AG04450 (cell line): ENCODE measurements around the gene LSP1. TPM values are rescaled to one million over a fixed set of nuclear protein-coding genes. Genes with fewer than 3 reads are reported as not detected.

Experiments used
- CTCF ChIA-PET: fragments of 300-600, 350-600 bp; formaldehyde crosslinking; extraction: SDS; loops from one replicate; lab custom pipeline; 2022; ENCODE audit warnings: antibody characterized with exemption, inconsistent platforms; lab: Charles Lee
- POLR2A ChIA-PET: fragments of 350-600 bp; formaldehyde crosslinking; extraction: SDS; loops from one replicate; lab custom pipeline; 2021; ENCODE audit warnings: antibody characterized with exemption, inconsistent platforms; lab: Yijun Ruan, JAX
- DNase-seq: peaks from one replicate; pipeline ENCODE4 v3.0.0-alpha.2; 2011; ENCODE audit warnings: low read depth, low spot score
- H3K27ac ChIP-seq: one replicate; pipeline ENCODE4 v1.5.1; 2012; ENCODE audit warnings: low read depth, low read length, control low read depth
- H3K27me3 ChIP-seq: one replicate; pipeline ENCODE4 v1.6.0; 2012; ENCODE audit warnings: low read length; ENCODE audit not compliant: control insufficient read depth, insufficient read depth
- H3K4me3 ChIP-seq: 2 replicates; pipeline ENCODE4 v1.5.1; 2011; ENCODE audit warnings: mild to moderate bottlenecking, low read depth, low read length, control low read depth
- H3K9me3 ChIP-seq: 2 replicates; pipeline ENCODE4 v1.5.1; 2012; ENCODE audit warnings: low read length; ENCODE audit not compliant: control insufficient read depth, insufficient read depth
- CTCF ChIP-seq: IDR thresholded peaks from 2 replicates; pipeline ENCODE4 v1.5.1; 2011; ENCODE audit warnings: low read depth, low read length, control low read depth, inconsistent platforms
- polyA plus RNA-seq: library from polyadenylated mRNA; depleted of rRNA; stranded (reverse); fragments of >200 nt; gene quantifications from 2 replicates; pipeline ENCODE4 v1.2.3, GENCODE V29; 2011

Gene LSP1
- polyA plus RNA-seq, 1 experiment, result not detected

GRCh38 chr11:1925373-1926155 lies 72.7 kb downstream of the LSP1 start:
- no peak for DNase-seq
- ChIA-PET CTCF (no interaction called here), POLR2A (no interaction called here)
- peaks cover 16% of the 10 kb centered on the region for H3K27me3 ChIP-seq
- H3K4me3 ChIP-seq, result no peak overlapping the region
- no peaks in the 10 kb centered on the region; the same call in 1 of the 2 replicates for H3K9me3 ChIP-seq
- no peak for TF ChIP-seq CTCF
- no peak overlapping the region for H3K27ac ChIP-seq

- ChIA-PET CTCF (no interaction called here), POLR2A (no interaction called here)
- no peak overlapping the region for H3K27ac ChIP-seq
- DNase-seq, result no peak
- no peak overlapping the region for H3K4me3 ChIP-seq
- H3K27me3 ChIP-seq, result peaks cover 12% of the 10 kb centered on the region
- no peaks in the 10 kb centered on the region; the same call in 1 of the 2 replicates for H3K9me3 ChIP-seq
- TF ChIP-seq CTCF, result no peak
These were observed 73.5 kb downstream of the LSP1 start for GRCh38 chr11:1926156-1927025.

- CTCF ChIA-PET, result no interaction called here
- DNase-seq, result no peak
- H3K9me3 ChIP-seq, result no peaks in the 10 kb centered on the region; the same call in 1 of the 2 replicates
- no peak overlapping the region for H3K4me3 ChIP-seq
- no peak overlapping the region for H3K27ac ChIP-seq
- TF ChIP-seq CTCF, result no peak
- POLR2A ChIA-PET, result no interaction called here
- H3K27me3 ChIP-seq, result peaks cover 10% of the 10 kb centered on the region
These were observed 74.4 kb downstream of the LSP1 start for GRCh38 chr11:1927026-1927847.

- no peak overlapping the region for H3K27ac ChIP-seq
- no peak for TF ChIP-seq CTCF
- ChIA-PET POLR2A (no interaction called here), CTCF (no interaction called here)
- H3K4me3 ChIP-seq, result no peak overlapping the region
- no peaks in the 10 kb centered on the region; the same call in 1 of the 2 replicates for H3K9me3 ChIP-seq
- DNase-seq, result no peak
- H3K27me3 ChIP-seq, result peaks cover 9% of the 10 kb centered on the region
These were observed 75.1 kb downstream of the LSP1 start for GRCh38 chr11:1927848-1928469.
